Prostate gland (tissue), 2 donors: Measurements from ENCODE around the gene OSBPL6.

Experiments
- POLR2A ChIP-seq: fragments of 450-650 bp; IDR thresholded peaks from one replicate; pipeline ENCODE4 v1.6.1; 2016; ENCODE audit warnings: antibody characterized with exemption, mild to moderate bottlenecking
- POLR2AphosphoS5 ChIP-seq: sonication (generic); formaldehyde crosslinking; IDR thresholded peaks from one replicate; pipeline ENCODE4 v1.6.1; 2017; ENCODE audit warnings: antibody characterized with exemption
- TF ChIP-seq, protein P1 (sequence below), 4 experiments: fragments of 200-600 bp in 2 of 4; fragments of 450-650 bp in 2 of 4; sonication (generic) in 2 of 4; IDR thresholded peaks; 1 replicate in 3 of 4; 2 replicates in 1 of 4; pipeline ENCODE4 v1.5.1; 2016 to 2019; ENCODE audit warnings: antibody characterized with exemption in 4 of 4, mild to moderate bottlenecking in 2 of 4, moderate library complexity in 2 of 4

DNA sequence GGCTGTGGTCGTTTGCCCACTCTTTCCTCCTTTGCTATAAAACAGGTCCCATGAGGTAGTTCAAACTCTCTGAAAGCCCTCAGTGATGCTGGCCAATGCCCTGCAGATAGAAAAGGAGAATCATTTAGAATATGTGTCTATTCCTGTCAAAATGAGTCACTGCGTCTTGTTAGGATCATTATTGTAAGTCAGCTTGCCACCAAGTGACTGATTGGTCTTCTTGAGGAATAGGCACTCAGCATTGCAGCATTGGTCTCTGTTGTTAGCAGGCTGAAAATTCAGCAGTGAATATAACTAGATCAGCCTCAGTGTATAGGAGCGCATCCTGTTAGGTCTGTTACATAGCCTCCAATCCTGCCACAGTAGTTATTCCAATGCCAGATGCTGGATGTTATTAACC is 227.8 kb downstream of the OSBPL6 start:
- TF ChIP-seq POLR2A (no peak), POLR2AphosphoS5 (no peak)
- TF ChIP-seq, protein P1, sequence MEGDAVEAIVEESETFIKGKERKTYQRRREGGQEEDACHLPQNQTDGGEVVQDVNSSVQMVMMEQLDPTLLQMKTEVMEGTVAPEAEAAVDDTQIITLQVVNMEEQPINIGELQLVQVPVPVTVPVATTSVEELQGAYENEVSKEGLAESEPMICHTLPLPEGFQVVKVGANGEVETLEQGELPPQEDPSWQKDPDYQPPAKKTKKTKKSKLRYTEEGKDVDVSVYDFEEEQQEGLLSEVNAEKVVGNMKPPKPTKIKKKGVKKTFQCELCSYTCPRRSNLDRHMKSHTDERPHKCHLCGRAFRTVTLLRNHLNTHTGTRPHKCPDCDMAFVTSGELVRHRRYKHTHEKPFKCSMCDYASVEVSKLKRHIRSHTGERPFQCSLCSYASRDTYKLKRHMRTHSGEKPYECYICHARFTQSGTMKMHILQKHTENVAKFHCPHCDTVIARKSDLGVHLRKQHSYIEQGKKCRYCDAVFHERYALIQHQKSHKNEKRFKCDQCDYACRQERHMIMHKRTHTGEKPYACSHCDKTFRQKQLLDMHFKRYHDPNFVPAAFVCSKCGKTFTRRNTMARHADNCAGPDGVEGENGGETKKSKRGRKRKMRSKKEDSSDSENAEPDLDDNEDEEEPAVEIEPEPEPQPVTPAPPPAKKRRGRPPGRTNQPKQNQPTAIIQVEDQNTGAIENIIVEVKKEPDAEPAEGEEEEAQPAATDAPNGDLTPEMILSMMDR (IDR thresholded peaks at IDR 0.05) = no peak
